PC-3 (cell line): ENCODE measurements around the gene KDELR3. TPM values are rescaled to one million over a fixed set of nuclear protein-coding genes. Genes with fewer than 3 reads are reported as not detected.

Source experiments
- ATAC-seq: fragments of 200-7000 bp; cut with Tn5 transposase; 2 replicates; pipeline ENCODE4 v1.9.1; 2020; ENCODE audit warnings: mild to moderate bottlenecking, moderate library complexity
- BruUV-seq: library from RNA; stranded (reverse); fragments of 400-500 nt; replicated peaks from 2 replicates; lab custom pipeline; 2021; lab: Mats Ljungman, UMichigan
- CTCF ChIA-PET: fragments of 300-600 bp; sonication (Branson Sonifier 250); formaldehyde crosslinking; loops from one replicate; lab custom pipeline; 2022; ENCODE audit warnings: antibody characterized with exemption; lab: Charles Lee
- POLR2A ChIA-PET: fragments of 300-600 bp; sonication (Branson Sonifier 250); formaldehyde crosslinking; loops from one replicate; lab custom pipeline; 2022; ENCODE audit warnings: antibody characterized with exemption; ENCODE audit not compliant: unreplicated experiment; lab: Charles Lee
- DNase-seq: peaks from one replicate; pipeline ENCODE4 v3.0.0-alpha.2; 2015
- H2AFZ ChIP-seq: fragments of 300-600 bp; sonication (generic); 2 replicates; pipeline ENCODE4 v1.6.0; 2016; ENCODE audit warnings: antibody characterized with exemption, low read length
- H3F3A ChIP-seq: fragments of 300-600 bp; sonication (generic); one replicate; pipeline ENCODE4 v1.6.0; 2017; ENCODE audit warnings: antibody characterized with exemption, low read length, control low read depth, mild to moderate bottlenecking; ENCODE audit not compliant: unreplicated experiment
- H3K27ac ChIP-seq: fragments of 300-600 bp; sonication (generic); 2 replicates; pipeline ENCODE4 v1.5.1; 2016; ENCODE audit warnings: mild to moderate bottlenecking, low read length
- H3K27me3 ChIP-seq: fragments of 300-600 bp; sonication (generic); 2 replicates; pipeline ENCODE4 v1.6.1; 2016; ENCODE audit warnings: low read length, mixed read lengths
- H3K36me3 ChIP-seq: fragments of 300-600 bp; sonication (generic); 2 replicates; pipeline ENCODE4 v1.6.1; 2016; ENCODE audit warnings: low read depth, mixed run types, low read length, mixed read lengths
- H3K4me1 ChIP-seq: fragments of 300-600 bp; sonication (generic); 2 replicates; pipeline ENCODE4 v1.5.1; 2016; ENCODE audit warnings: low read length; ENCODE audit not compliant: insufficient read depth
- H3K4me2 ChIP-seq: fragments of 300-600 bp; sonication (generic); 2 replicates; pipeline ENCODE4 v1.6.0; 2016; ENCODE audit warnings: low read length
- H3K4me3 ChIP-seq: fragments of 300-600 bp; sonication (generic); 2 replicates; pipeline ENCODE4 v1.5.1; 2016; ENCODE audit warnings: mild to moderate bottlenecking, low read length, mixed read lengths
- H3K79me2 ChIP-seq: fragments of 300-600 bp; sonication (generic); 2 replicates; pipeline ENCODE4 v1.6.1; 2017; ENCODE audit warnings: low read length, mixed read lengths
- H3K9ac ChIP-seq: fragments of 300-600 bp; sonication (generic); 2 replicates; pipeline ENCODE4 v1.6.0; 2016; ENCODE audit warnings: mild to moderate bottlenecking, low read length
- H3K9me2 ChIP-seq: fragments of 300-600 bp; sonication (generic); replicated peaks from 2 replicates; pipeline ENCODE4 v1.6.1; 2016; ENCODE audit warnings: mixed run types, low read length, mixed read lengths
- H3K9me3 ChIP-seq: fragments of 300-600 bp; sonication (generic); 2 replicates; pipeline ENCODE4 v1.6.1; 2016; ENCODE audit warnings: low read length, mixed read lengths
- H4K20me1 ChIP-seq: fragments of 300-600 bp; sonication (generic); 2 replicates; pipeline ENCODE4 v1.6.1; 2016; ENCODE audit warnings: low read length, mixed read lengths
- EZH2 ChIP-seq: fragments of 300-600 bp; sonication (generic); IDR thresholded peaks from one replicate; pipeline ENCODE4 v1.6.1; 2017; ENCODE audit warnings: antibody characterized with exemption, mild to moderate bottlenecking, low read length; ENCODE audit not compliant: unreplicated experiment
- EZH2phosphoT487 ChIP-seq: fragments of 300-600 bp; sonication (generic); IDR thresholded peaks from 2 replicates; pipeline ENCODE4 v1.6.1; 2018; ENCODE audit warnings: mild to moderate bottlenecking, antibody characterized with exemption, low read length, borderline replicate concordance
- intact Hi-C: fragments of 100-400 bp; cut with micrococcal nuclease; formaldehyde crosslinking; loops from 2 replicates; pipeline ENCODE4 v1.9.0; 2023
- total RNA-seq: library from RNA; depleted of rRNA; stranded (reverse); fragments of >200 nt; gene quantifications from 2 replicates; pipeline ENCODE4 v1.2.3, GENCODE V29; 2014
- TF ChIP-seq, protein P1 (sequence below): fragments of 300-600 bp; sonication (generic); conservative IDR thresholded peaks from 2 replicates; pipeline ENCODE4 v1.5.1; 2017; ENCODE audit warnings: antibody characterized with exemption, low read depth, mild to moderate bottlenecking, low read length

KDELR3 gene
- total RNA-seq, 1 experiment from 2014 or later, result 17.7 TPM

GRCh38 chr22:38489142-38489541 lies 21.2 kb downstream of the KDELR3 start:
- intact Hi-C loops, result no loop called here
- no peak overlapping the region for H3K9ac ChIP-seq
- no peak overlapping the region for H3K4me2 ChIP-seq
- ATAC-seq (no peak), DNase-seq (no peak)
- H4K20me1 ChIP-seq, result peaks cover 11% of the 10 kb centered on the region; the same call in 1 of the 2 replicates
- no peak overlapping the region for H2AFZ ChIP-seq
- TF ChIP-seq, protein P1, sequence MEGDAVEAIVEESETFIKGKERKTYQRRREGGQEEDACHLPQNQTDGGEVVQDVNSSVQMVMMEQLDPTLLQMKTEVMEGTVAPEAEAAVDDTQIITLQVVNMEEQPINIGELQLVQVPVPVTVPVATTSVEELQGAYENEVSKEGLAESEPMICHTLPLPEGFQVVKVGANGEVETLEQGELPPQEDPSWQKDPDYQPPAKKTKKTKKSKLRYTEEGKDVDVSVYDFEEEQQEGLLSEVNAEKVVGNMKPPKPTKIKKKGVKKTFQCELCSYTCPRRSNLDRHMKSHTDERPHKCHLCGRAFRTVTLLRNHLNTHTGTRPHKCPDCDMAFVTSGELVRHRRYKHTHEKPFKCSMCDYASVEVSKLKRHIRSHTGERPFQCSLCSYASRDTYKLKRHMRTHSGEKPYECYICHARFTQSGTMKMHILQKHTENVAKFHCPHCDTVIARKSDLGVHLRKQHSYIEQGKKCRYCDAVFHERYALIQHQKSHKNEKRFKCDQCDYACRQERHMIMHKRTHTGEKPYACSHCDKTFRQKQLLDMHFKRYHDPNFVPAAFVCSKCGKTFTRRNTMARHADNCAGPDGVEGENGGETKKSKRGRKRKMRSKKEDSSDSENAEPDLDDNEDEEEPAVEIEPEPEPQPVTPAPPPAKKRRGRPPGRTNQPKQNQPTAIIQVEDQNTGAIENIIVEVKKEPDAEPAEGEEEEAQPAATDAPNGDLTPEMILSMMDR, result no peak
- TF ChIP-seq EZH2 (no peak), EZH2phosphoT487 (no peak)
- ChIA-PET POLR2A (no interaction called here), CTCF (interaction anchor here (0.7 kb wide), 1 partner anchor 38 kb away, joined by 4 read pairs; no protein-coding TSS in a partner anchor)
- H3K9me3 ChIP-seq, result no peaks in the 10 kb centered on the region
- H3K27me3 ChIP-seq, result no peaks in the 10 kb centered on the region
- peaks cover 85% of the 10 kb centered on the region for H3K36me3 ChIP-seq
- no TSS peak for BruUV-seq
- no peaks in the 10 kb centered on the region for H3K4me1 ChIP-seq
- no peaks in the 10 kb centered on the region for H3K9me2 ChIP-seq
- H3K27ac ChIP-seq, result no peak overlapping the region
- H3K79me2 ChIP-seq, result 0 out of 2 replicates have a peak, but pooled peaks cover 8% of the 10 kb centered on the region
- H3F3A ChIP-seq, result peaks cover 7% of the 10 kb centered on the region
- no peak overlapping the region for H3K4me3 ChIP-seq

DNA sequence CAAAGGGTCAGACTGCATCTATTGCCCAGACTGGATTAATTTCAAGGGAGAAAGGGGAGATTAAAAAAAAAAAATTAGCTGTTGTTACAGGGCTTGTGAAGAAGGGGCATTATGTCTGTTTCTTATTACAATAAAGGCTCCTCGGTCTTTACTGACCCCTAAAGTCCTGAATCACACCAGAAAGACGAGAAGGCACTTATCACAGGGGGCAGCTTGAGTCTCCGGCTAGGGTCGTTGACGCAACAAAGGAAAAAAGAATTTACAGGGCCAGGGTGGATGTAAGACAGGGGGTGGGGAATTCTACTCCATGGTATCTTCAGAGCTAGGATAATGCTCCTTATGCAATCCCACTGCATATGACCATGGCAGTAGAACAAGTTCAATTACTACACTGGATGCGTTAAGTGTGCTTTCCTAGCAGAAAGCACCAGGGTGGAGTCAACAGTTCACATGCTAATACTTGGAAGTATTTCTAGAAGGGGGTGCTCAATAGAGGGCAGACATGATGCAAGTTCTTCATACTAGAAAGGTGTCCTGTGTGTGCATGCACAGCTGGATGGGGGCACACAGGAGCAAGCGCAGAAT lies 21.8 kb downstream of the KDELR3 start:
- intact Hi-C loops, result no loop called here
- H3K9ac ChIP-seq, result no peak overlapping the region
- H3K36me3 ChIP-seq, result peaks cover 85% of the 10 kb centered on the region
- ATAC-seq, result no peak
- no peak overlapping the region for H3K4me2 ChIP-seq
- H3K4me3 ChIP-seq, result no peak overlapping the region
- no peaks in the 10 kb centered on the region for H3K27me3 ChIP-seq
- peaks cover 16% of the 10 kb centered on the region; the same call in 1 of the 2 replicates for H4K20me1 ChIP-seq
- H3K9me3 ChIP-seq, result no peaks in the 10 kb centered on the region
- peaks cover 4% of the 10 kb centered on the region for H3F3A ChIP-seq
- no peak overlapping the region for H3K27ac ChIP-seq
- POLR2A ChIA-PET, result no interaction called here
- TF ChIP-seq EZH2, result no peak
- no peaks in the 10 kb centered on the region for H3K4me1 ChIP-seq
- no TSS peak for BruUV-seq
- H3K9me2 ChIP-seq, result no peaks in the 10 kb centered on the region
- no peak for DNase-seq
- 0 out of 2 replicates have a peak, but pooled peaks cover 8% of the 10 kb centered on the region for H3K79me2 ChIP-seq
- CTCF ChIA-PET, result interaction anchor here (0.7 kb wide), 1 partner anchor 38 kb away, joined by 4 read pairs; no protein-coding TSS in a partner anchor
- H2AFZ ChIP-seq, result no peak overlapping the region

DNA sequence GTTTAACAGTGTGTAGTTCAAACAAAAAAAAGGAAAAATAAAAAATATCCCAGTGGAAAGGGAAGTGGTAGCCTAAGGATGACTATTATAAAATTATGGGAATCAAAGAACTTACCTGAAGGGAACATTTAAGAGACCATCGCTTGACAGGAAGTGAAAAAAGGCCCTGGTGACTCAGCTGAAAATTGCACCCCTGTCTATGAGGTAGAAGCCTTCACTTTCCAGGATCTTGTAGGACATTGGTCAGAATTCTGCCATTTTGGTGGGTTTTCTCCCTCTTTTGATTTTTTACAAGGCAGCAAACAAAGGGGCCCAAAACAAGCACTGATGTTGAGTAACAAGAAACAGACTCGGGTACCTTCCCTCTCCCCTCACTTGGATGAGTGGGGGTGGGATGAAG lies 22.6 kb downstream of the KDELR3 start:
- DNase-seq (no peak), ATAC-seq (no peak)
- peaks cover 17% of the 10 kb centered on the region; the same call in 1 of the 2 replicates for H4K20me1 ChIP-seq
- H3K4me1 ChIP-seq, result no peaks in the 10 kb centered on the region
- intact Hi-C loops, result no loop called here
- no peak overlapping the region for H2AFZ ChIP-seq
- H3K9ac ChIP-seq, result no peak overlapping the region
- H3K9me2 ChIP-seq, result no peaks in the 10 kb centered on the region
- no peaks in the 10 kb centered on the region for H3K27me3 ChIP-seq
- peaks cover 85% of the 10 kb centered on the region for H3K36me3 ChIP-seq
- H3K9me3 ChIP-seq, result no peaks in the 10 kb centered on the region
- H3K4me3 ChIP-seq, result no peak overlapping the region
- ChIA-PET CTCF (no interaction called here), POLR2A (no interaction called here)
- H3F3A ChIP-seq, result no peaks in the 10 kb centered on the region
- H3K79me2 ChIP-seq, result 0 out of 2 replicates have a peak, but pooled peaks cover 8% of the 10 kb centered on the region
- H3K27ac ChIP-seq, result no peak overlapping the region
- BruUV-seq, result no TSS peak
- TF ChIP-seq EZH2 (no peak), EZH2phosphoT487 (no peak)
- TF ChIP-seq, protein P1, result no peak
- no peak overlapping the region for H3K4me2 ChIP-seq
